ENCODE results near the gene TEX52.

The TEX52 gene

GRCh38 chr12:2832550-2833127, 24.2 kb downstream of the TEX52 start:
- no peak for DNase-seq (ENCODE audit: low read depth in 2 of 2)

GRCh38 chr12:2829275-2829674, 27.6 kb downstream of the TEX52 start:
- no peak for DNase-seq (ENCODE audit: low read depth in 2 of 2)

DNA sequence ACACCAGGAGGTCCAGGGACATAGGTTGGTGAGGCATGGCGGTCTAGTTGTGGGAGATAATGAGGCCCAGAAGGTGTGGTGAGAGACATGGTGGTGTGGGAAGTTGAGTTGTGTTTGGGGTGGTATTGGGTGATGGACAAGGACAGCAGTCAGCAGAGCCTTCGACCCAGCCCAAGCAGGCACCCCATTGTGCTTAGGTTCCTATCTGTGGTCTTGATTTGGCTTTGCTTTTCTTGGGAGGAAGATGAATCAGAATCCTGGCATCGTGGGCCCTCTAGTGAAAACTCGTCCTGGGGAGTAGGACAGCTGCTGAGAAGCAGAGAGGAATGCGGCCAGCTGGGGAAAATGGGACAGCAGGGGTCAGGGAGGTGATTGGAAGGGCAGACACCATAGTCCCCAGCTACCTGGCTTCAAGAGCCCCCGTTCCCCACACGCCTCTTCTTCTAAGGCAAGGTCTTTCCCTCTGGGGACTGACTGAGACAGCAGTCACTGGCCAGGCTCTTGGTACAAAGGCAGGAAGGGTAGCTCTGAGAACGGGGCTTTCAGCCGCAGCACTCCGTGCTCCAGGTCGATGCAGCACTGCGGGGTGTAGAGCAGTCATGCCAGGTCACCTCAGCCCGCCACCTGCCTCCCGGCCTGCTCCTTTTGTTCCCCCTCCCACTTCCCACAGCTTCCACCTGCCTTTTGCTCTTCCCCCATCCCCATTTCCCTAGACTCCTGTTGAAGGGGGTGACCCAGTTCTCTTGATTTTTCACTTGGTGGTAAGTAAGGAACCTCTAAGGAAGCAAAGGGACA, 29.9 kb downstream of the TEX52 start:
- DNase-seq (ENCODE audit: low read depth in 2 of 2), result no peak

GRCh38 chr12:2826036-2826435, 30.8 kb downstream of the TEX52 start:
- DNase-seq (ENCODE audit: low read depth in 2 of 2), result no peak

DNA sequence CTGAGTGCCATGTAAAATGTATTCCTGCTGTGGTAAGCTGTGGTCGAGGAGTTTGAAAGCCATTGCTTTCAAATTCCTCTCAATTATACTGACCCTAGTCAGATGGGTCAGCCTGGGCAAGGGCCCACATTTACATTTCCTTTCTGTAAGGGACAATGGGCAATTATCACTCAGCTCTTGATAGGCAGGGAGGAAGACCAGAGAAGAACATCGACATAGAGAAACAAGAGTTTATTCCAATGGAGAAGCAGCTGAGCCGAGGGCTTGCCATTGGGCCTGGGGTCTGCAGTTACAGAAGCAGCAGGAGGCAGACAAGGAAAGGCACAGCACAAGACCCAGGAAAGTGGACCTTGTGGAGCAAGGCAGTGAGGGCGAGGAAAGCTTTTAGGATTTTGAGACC, 31.7 kb downstream of the TEX52 start:
- DNase-seq (ENCODE audit: low read depth in 2 of 2), result no peak

GRCh38 chr12:2824541-2824940, 32.3 kb downstream of the TEX52 start:
- no peak for DNase-seq (ENCODE audit: low read depth in 2 of 2)

DNA sequence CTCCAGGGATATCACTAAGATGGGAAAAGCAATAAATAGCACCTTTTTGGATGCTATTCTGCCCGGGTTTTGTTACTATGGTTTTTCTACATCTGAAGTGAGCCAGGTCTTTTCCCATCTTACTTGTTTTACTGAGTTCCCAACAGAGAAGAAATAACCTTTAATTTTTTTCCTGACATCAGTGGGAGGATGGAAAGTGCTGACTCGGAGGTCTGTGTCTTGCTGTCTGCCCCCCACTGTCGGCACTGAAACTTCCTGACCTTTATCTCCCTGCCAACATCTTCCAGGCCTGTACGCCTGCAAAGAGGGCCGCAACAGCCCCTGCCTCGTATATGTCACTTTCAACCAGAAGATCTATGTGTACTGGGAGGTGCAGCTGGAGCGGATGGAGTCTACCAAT, 33.4 kb downstream of the TEX52 start:
- DNase-seq (ENCODE audit: low read depth in 2 of 2), result no peak

DNA sequence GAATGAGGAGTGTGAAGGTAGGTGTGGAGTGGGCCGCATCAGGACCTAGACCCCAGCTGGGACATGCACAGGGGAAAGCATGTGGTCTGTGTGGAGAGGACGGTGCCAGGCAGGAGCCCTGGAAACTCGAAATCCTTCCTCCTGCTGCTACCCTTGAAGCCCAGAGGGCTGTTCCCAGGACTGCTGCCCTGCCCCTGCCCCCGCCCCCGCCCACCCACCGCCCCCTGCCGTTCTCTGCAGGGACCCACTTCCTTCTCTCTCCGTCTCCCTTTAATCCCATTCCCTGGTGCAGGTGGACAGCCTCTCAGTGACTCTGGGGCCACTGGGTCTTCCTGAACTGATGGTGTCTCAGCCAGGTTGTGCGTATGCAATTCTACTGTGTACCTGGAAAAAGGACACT, 36.4 kb downstream of the TEX52 start:
- no peak for DNase-seq (ENCODE audit: low read depth in 2 of 2)

DNA sequence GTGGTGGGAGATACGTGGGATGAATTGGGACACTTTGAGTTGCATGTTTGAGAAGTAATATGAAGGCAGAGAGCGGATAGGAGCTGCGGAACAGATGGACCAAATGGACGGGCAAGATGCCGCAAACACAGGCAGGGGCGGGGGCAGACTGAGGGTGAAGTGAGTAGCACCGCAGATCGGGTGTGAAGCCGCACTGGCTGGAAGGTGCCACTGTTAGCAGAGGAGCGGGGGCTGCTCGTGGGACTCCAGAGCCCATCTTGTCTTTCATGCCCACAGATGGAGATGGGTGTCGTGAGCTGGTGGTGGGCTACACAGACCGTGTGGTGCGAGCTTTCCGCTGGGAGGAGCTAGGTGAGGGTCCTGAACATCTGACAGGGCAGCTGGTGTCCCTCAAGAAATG, 37.0 kb downstream of the TEX52 start:
- DNase-seq (ENCODE audit: low read depth in 2 of 2), result no peak

DNA sequence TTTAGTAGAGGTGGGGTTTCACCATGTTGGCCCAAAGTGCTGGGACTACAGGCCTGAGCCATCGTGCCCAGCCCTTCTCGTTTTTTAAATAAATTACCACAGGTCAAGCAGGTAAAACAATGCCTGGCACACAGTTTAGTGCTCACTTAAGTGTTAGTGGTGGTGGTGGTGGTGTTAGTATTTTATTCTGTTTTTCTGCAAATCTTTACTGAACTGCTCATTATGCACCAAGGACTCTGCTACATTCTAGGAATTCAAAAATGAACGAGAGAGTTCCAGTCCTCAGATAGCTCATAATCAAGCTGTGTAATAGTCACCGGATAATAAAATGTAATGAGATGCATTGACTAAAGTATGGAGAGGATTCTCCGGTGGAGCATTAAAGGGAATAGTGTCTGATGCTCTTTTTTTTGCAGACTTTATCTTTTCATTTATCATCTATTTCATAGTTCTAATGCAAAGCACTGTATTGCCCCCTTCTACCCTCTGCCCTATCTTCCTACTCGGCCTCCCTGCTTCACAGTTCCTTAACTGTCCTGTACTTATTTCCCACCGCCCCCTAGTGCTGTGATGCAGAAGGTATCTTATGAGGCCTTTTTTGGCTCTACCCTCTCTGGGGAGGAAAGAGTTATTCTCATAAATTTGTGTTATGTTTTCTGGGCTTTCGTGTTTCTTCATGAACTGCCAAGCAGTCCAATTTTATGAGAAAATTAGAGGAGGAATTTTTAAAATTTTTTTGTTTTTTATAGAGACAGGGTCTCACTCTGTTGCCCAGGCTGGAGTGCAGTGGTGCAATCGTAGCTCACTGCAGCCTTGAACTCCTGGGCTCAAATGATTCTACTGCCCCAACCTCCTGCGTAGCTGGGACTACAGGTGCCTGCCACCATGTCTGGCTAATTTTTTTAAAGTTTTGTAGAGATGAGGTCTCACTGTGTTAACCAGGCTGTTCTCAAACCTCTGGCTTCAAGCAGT, 43.3 kb downstream of the TEX52 start:
- peak in 1 of 2 donors; percentile 34 for DNase-seq (ENCODE audit: low read depth in 2 of 2)

GRCh38 chr12:2812290-2813213, 44.3 kb downstream of the TEX52 start, which contains the start of gene ITFG2:
ITFG2 (plus strand) TSS chr12:2812668; CDS start chr12:2812761, 93 bp downstream.
- DNase-seq (ENCODE audit: low read depth in 2 of 2), result peak; percentile 94 to 95

GRCh38 chr12:2811801-2812200, 45.0 kb downstream of the TEX52 start:
- DNase-seq (ENCODE audit: low read depth in 2 of 2), result no peak

DNA sequence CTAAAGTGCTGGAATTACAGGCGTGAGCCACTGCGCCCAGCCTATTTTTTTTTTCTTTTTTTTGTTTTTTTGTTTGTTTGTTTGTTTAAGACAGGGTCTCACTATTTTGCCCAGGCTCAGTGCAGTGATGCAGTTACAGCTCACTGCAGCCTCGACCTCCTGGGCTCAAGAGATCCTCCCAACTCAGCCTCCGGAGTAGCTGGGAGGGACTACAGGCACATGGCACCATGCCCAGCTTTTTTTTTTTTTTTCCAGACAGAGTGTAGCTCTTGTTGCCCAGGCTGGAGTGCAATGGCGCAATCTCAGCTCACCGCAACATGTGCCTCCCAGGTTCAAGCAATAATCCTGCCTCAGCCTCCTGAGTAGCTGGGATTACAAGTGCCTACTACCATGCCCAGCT, 50.1 kb downstream of the TEX52 start:
- DNase-seq (ENCODE audit: low read depth in 2 of 2), result no peak

GRCh38 chr12:2805143-2805520, 51.7 kb downstream of the TEX52 start:
- no peak for DNase-seq (ENCODE audit: low read depth in 2 of 2)

DNA sequence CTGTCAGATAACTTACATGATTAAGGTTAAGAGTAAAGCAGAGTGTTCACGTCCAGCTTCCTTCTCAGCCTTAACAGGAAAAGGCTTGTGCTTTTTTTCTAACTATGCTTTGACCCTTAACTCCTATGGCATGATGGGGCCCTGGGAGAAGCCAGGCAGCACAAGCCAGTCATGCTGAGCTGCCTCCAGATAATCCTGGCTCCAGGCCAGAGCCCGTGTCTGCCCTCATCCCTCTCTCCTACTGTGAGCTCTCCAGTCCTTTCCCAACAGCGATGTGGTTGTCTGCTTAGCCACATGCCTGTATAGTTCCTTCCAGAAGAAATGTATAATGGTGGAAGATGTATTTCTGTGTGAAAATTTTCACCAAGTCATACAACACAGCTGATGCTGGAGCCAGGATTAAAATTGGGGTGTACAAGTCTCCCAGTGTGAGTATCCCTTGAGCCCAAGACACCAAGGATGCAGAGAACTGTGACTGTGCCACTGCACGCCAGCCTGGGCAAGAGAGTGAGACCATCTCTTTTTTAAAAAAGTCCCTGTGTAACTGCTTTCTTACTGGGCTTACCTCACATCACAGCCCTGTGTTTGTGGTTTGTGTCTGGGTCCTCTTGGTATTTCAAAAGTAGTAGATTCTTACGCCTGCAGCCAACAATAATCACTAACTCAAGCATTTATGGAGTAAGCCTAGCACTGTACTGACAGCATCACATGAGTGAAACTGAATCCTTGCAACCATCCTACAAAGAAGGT, 52.3 kb downstream of the TEX52 start:
- DNase-seq (ENCODE audit: low read depth in 2 of 2), result no peak

DNA sequence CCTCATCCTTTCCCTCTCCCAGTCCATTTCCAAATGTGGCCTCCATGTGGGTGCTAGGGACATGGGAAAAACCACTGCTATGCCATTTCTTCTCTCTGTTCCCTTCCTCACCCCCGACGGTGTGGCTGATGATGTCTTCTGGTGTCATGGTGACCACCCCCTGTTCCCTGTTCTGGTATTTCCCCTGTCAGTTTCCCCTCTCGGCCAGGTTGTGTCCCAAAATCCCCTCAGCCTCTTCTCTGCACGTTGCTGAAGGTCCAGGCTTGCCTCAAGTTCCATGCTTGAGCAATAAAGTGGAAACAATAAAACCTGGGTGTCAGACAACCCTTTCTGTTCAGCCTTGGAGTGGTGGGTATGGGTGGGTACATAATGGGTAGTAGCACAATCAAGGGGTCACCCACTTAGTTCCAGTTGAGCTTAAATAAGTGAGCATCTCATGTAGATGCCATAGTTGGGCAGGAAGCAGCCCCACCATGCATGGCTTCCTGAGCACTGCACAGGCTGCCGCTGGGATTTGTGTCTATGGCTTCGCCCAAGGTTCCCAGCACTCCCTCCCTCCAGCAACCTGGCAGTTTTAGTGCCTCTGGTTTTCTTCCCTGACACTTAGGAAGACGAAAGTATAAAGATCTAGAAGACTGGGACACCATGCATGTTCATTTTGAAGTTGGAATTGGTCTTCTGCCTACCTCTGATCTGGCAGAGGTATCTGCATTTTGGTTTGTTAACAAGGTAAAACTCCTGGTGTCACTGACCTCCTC, 53.0 kb downstream of the TEX52 start:
- DNase-seq (ENCODE audit: low read depth in 2 of 2), result no peak

DNA sequence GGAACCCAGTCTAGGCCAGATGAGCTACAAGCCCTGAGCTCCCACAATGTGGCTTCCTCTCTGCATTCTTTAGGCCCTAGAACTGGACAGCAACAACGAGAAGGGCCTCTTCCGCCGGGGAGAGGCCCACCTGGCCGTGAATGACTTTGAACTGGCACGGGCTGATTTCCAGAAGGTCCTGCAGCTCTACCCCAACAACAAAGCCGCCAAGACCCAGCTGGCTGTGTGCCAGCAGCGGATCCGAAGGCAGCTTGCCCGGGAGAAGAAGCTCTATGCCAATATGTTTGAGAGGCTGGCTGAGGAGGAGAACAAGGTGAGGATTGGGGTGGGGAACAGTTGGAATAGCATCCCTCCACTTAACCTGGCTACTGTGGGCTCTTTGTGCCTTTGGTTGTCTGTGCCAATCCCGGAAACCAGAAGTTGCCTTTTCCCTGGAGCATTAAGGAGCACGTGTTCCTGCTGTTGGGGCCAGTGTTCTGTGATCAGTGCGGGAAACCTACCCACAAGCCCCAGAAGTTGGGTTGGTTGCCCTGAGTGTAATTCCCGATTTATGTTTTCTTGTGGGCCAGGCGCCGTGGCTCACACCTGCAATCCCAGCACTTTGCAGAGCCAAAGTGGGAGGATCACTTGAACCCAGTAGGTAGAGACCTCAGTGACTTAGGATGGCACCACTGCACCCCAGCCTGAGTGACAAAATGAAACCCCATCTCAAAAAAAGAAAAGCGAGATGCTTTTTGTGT, 55.6 kb downstream of the TEX52 start:
- no peak for DNase-seq (ENCODE audit: low read depth in 2 of 2)

- DNase-seq (ENCODE audit: low read depth in 2 of 2), result no peak
Observed at GRCh38 chr12:2800046-2800570, 56.7 kb downstream of the TEX52 start.
